HG03442 (cell line): Measurements from ENCODE around the gene GFRA1.

Experiments
- ATAC-seq: cut with Tn5 transposase; IDR thresholded peaks from one replicate; pipeline ENCODE4 v1.9.1; 2021; ENCODE audit warnings: mild to moderate bottlenecking, moderate library complexity; ENCODE audit not compliant: unreplicated experiment

GFRA1 gene

DNA sequence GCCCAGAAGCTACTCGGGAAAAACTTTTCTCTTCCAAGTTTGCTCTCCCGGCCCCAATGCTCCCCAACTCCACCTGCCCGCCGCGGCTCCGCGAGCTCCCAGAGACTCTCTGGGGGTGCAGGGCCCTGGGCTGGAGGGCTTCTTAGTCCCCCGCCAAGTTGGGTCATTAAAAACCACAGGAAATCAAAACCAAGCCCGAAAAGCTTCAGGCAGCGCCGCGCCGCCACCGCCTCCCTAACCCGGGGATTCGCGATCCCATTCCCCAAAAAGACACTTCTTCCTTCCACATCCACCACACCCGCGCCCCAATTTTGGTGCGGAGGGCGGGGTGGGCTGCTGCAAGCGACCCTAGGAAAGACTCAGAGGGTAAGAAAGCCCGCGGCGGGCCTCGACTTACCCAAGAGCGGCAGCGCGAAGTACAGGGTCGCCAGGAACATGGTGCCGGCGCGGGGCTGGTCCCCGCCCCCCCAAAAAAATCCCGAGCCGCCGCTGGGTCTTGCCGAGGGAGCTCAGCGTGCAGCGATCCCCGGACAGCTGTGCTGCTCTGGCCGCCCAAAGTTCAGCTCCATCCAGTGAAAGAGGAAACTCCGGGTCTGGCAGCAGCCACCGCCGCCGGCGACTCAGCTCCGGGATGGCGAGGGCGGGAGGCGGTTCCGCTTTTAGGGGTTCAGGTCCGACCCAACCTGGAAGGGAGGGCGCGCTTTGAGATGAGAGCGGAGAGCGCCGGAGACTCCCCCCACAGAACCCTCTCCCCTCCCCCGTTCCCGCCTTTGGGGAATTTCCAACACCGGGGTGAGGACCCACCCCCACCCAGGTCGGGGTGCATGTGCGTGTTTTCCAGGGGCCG, 1.2 kb downstream of the GFRA1 start:
- ATAC-seq: peak; percentile 7

DNA sequence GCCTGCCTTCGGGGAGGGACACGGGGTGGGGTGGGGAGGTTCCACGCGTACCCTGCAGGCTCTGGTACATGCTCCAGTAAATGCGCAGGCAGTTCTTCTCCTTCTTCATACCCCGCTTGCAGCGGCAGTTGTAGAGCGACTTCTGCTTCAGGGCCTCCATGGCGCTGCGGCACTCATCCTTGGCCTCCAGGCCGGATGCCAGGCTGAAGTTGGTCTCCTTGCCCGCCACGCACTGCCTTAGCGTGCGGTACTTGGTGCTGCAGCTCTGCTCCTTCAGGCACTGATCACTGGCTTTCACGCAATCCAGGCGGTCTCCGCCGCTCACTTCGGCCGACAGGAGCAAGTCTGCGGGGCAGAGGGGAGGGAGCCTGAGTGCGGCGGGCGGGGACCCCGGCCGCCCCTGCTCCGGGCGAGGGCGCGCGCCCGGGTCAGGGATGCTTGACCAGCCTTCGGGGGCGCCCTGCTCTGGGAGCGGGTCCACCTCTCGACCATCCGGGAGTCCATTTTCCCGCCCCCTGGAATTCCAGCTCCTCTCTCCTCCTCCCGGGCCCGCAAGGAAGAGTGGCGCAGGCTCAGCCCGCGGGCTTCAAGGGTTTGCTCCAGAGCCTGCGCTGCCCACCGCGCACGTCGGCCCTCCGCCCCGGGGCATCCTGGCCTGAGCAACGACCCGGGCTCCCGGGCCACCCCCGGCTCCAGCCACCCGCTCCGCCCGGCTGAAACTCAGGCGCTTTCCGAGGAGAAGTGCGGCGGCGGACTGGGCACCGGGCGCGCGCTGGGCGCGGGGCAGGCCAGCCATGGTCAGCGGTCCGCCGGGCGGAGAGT, 2.0 kb downstream of the GFRA1 start:
- ATAC-seq: no peak

DNA sequence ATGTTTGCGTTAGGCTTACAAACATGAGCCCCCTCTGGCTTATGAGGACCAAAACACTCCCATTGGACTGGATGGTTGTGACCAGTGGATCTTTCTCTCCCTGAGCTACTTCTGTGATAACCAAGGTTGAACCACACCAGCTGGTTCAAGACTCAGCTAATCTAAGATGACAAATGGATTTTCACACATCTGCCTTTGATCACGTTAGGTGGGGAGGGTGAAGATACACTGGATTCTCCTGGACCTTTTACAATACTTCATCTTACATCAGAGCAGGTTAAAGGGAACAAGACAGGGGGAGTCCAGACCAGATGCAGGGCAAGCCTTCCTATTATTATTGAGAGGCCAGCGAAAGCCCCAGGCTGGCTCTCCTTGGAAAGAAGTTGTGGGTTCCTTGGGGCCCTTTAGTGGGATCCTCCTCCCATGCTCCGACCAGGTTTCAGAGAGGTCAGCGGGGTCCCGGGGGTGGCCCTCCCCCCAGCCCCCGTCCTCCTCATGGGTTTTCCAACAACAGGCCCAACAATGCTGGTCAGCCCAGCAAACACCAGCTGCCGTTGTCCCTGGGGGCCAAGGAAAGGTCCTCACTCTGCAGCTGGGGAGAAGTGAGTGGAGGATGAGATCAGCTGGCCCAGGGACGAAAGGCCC, 2.8 kb downstream of the GFRA1 start:
- no peak for ATAC-seq

DNA sequence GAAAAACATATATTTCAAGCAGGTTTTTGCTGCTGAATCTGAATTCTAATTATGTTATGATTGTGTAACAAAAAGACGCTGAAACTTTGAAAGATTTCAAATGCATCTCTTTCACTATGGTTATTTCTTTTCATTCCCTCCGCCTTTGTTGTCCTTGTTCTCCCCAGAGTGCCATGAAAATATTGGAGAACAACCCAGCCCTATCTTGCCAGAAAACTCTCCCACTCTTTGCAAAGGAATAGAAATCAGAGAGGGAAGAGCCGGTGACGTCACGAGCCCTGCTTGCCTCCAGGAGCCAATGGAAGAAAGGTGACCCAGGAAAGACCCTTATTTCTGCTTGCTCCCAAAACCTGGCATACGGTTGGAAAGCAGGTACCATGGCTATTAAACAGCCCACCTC, 3.4 kb downstream of the GFRA1 start:
- ATAC-seq: no peak

DNA sequence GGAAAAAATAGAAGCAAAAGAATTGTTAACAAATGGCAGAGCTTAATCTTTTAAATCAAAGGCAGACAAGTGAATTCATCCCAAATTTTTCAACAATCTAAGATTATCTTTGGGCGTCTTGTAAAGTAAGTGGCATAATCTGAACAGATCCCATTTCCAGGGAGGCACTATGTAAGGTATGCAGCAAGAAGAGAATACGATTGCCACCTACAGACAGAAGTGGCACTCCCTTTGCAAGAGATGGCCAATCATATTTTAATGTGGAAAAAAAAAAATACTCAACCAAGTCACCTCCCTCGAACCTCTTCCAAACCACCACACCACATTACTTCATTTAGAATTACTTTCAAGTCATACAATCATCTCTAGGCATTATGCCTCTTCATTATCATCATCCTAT, 4.0 kb downstream of the GFRA1 start:
- no peak for ATAC-seq

DNA sequence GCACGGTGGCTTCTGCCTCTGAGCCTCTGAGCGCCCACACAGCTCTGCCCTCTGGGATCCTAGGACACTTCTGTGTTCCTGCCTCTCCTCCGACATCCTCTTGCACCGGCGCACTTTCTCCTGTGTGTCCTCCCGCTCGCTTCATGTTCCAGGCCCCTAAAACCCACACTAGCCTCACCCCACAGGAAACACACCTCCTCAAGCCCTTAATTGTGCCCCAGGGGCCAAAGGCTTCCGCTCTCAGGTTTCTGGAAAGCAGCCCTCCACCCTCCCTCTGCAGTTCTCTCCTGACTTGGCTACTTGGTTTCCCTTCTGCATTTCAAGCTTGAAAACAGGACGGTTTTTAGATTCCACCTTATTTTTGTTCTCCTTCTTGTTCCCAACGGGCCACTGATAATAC, 7.3 kb downstream of the GFRA1 start:
- no peak for ATAC-seq

DNA sequence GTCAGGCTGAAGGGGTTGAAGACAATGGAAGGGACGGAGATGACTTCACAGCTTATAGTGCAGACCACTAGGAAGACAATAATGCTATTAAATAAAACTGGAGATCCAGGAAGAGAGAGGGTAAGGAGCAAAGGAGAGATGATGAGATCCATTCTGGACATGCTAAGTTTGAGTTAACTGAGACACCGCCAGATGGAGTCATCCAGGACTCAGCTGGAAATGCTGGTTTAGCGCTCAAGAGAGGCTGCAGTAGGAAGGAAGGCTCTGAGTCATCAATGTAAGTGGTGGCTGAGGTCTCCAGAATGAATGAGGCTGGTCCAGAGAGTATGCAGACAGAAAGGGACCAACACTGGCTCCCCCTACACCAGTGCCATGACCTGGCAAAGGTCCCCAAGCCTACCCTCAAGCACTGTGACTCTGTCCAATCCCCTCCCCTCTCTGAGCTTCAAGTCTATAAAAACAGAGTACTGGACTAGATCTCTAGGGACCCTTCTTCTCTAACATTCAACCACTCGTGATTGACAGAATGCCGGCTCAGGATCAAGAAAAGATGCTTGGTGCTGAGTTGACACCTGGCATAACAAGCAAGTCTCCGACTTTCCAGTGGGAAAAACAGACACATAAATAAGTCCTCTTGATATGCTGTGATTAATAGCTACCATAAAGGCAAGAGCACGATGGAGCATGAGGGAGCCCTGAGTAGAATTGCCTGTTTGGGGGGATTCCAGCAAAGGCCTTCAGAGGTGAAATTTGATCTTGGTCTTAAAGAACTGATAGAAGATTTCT, 8.9 kb downstream of the GFRA1 start:
- ATAC-seq: no peak

DNA sequence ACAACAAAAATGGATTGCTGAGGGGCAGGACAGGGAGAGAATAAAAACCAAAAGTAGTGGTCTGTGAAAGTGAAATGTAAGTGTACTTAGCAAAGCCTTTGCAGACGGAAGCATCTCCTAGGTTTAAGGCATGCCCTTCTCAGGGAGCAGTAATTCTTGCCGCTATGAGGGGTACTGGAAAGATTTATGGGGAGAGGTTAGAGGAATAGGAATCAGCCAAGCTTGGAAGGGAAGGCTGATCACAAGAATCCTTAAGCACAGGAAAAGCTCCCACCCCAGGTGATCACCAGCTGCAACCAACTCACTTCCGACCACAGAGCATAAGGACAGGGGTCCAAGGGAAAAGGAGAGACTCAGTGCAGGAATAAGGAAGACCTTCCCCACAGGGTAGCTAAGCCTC, 10.3 kb downstream of the GFRA1 start:
- no peak for ATAC-seq

DNA sequence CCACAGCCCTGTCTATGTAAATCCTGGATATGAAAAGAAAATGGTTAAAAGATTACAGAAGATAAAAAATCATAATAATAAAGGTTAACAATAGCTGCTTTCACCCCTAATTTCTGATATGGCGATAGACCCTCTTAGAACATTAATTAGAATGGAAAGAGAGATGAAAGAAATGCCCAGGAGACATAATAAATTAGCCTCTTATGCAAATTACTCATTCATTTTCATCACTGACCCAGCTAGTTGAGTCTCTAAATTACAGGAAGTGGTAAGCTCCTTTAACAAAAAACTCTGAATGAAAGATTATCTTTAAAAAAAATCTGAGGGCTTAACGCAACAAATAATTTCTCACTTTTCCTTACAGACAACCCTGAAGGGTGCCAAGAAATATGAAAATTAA, 12.4 kb downstream of the GFRA1 start:
- no peak for ATAC-seq

DNA sequence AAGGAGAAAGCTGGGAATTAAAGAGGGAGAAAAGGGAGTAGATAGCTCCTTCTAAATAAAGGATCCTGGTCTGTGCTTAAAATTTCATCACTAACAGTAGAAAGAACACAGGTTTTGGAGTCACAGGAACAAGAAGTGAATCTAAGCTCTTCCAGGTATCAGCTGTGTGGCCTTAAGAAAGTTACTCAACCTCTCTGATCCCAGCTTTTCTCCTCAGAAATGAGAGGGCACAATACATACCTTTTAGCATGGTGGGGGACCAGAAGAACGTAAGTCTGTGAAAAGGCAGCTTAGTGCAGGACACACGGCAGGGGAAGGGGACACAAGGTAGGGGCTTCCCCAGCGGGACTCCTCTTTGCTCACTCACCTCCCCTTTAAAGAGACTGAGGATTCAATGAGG, 13.4 kb downstream of the GFRA1 start:
- no peak for ATAC-seq

DNA sequence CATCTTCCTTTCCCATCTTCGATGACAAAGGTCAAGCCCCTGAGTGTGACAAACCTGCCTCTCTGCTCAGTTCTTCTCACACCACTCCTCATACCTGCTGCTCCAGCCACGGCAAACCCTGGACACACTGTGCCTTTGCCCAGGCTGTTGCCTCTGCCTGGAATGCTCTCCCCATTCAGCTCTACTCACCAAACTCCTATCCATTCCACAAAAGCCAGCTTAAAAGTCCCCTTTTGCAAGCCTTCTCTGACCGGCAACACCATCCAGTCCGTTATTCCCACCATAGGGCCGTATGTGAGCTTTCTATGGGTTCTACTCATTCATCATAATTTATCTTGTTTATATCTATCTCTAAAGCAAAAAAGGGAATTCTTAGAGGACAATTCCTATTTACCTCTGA, 15.2 kb downstream of the GFRA1 start:
- no peak for ATAC-seq

DNA sequence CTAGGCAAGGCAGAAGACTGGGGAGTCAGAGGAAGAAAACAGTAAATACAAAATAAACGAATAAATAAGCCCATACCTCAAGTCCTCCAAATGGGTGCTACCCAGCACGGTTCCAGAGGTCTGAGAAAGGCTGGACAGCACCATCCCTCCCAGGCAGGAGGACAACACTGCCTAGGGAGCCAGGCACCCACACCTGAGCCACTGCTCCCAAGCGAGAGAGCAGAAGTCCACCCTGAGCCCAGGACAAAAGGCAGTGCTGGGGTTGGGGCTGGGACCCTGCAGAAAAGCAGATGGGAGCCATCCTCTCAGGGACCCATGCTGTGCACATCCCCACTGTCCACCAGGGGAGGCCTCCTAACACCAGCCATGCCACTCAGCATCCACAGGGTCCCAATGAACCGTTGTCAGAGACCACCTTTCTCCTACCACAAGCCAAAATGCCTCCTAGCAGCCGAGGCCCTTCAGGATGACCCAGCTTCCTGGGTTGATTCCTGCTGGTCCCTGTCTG, 16.2 kb downstream of the GFRA1 start:
- no peak for ATAC-seq

DNA sequence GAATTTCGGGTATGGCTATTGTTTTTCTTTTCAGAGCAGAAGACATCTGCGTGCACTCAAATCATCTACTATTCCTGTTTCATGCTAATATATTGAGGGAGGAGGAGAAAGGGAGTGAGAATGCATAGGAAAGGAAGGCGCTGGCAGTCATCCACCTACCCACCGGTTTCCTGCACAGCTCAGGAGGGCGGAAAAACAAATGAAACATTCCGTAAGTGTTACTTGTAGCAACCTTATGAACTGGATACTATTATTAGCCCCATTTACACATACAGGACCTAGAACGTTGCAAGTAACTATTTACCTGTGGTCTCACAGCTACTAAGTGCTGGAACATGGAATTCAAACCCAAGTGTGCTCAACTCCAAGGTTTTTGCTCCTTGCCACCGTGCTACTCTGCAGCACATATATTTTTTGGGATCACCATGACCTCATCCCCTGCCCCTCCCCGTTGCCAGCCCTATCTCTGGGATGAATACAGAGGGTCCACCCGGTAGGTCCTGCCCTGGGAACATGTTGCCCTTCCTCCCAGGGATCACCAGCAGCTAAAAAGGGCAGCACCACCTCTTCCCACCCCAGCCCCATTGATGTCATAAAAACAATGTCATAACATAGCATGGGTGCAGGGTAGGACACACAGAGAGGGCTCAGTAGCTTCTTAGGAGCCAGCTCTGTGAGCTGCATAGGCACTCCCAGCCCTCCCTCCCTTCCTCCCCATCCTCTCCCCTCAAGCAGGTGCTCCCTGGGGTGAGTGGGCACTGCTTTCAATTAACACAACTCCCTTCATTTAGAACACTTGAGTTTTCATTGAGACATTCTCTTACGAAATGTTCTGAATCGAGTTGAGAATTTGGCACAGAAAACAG, 16.9 kb downstream of the GFRA1 start:
- ATAC-seq: no peak

DNA sequence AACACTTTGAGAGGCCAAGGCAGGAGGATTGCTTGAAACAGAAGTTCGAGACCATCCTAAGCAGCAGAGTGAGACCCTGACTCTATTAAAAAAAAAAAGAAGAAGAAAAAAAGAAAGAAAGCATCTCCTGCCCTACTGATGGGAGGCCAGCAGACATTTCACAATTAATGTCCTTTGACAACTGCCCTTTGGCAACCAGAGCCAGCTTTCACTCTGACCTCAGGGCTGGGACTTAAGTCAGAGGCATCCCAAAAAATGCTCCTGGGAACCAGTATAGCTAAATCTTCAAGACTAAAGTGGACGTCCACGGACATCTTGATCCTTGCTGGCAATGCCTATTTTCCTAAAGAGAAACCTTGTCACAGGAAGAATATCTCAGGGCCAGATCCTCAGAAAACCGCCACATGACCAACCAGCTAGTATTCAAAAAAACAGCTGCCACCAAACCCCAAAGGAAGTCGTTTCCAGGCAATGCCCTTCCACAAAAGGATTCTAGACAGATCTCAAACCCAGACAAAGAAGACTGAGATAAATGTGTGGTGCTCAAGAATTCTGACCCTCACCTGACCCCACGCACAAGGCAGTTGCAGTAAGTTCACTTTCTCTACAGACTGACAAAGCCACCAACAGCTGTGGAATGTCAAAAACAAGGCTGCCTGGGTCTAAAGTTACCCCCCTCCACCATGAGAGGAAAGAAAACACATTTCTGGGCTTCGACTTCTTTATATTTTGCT, 18.4 kb downstream of the GFRA1 start:
- no peak for ATAC-seq

DNA sequence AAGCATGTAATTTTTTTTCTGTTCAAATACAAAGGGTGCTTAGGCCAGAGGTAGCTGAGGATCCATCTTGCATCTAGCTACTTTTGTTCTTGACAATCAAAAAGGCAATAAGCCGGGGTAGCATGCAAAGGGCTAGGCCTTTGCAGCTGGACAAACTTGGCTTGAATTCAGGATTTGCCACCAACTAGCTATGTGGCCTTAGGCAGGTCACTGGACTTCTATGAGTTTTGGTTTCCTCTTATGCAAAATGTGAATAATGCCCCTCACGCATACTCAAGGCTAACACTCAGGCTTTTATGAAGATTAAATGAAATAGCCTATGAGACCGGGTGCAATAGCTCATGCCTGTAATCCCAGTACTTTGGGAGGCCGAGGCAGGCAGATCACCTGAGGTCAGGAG, 19.3 kb downstream of the GFRA1 start:
- ATAC-seq: no peak

DNA sequence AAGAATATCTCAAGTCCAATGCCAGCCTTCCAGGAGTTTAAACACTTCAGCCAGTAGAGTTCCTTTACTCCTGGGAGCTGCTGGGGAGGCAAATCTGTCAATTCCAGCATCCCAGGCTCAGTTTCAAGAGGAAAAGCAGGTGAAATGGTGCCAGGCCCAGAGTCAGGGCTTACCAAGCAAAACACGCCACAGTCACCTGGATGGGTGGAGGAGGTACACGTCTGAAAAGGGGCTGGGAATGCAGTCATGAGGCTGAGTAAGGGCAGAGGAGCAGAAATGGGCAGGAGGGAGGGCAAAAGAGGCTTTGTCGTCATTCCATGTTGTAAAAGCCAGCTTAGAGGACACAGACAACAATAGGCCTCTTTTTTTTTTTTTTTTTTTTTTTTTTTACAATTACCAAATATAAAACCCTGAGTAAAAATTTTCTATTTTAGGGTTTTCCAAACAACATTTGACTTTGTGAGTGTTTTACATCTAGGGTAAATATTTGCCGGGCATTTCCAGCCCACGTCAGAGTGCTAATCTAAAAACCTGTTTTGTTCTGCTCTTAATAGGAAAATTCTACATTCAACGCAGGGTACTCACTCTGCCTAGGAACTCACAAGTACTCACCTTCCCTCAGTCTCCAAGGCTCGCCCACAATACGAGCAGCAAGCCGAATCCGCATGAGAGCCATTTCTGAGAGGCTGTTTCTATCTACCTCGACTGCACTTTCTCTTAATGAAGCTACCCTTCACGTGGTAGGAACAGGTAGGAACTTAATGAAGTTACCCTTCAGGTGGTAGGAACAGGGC, 21.2 kb downstream of the GFRA1 start:
- ATAC-seq: no peak

DNA sequence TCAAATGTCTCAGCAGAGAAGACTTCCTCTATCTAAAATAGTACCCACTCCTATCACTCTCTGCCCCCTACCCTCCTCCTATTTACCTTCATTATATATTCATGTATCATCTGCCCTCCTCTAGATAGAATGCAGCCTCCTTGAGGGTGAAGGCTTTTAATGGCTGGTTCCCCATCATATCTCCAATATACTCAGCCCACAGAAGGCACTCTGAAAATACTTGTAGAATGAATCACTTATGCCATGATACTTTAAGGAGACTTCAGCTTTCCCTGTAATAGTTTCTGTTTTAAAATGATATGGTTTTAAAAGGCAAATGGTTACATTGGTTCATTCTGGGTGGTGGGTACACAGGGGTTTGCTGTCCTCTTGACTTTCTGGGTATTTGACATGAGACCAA, 25.3 kb downstream of the GFRA1 start:
- ATAC-seq: no peak

DNA sequence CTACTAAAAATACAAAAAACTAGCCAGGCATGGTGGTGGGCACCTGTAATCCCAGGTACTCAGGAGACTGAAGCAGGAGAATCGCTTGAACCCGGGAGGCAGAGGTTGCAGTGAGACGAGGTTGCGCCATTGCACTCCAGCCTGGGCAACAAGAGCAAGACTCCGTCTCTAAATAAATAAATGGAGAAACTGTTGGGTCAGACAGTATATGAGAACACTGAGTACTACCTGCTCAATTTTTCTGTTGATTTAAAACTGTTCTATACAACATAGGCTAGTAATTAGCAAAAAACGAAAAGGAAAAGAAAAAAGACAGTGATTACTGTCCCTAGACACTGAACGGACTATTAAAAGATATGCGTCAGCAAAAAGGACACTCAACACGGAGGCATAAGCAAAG, 26.7 kb downstream of the GFRA1 start:
- ATAC-seq: no peak
